OCI-LY3 (cell line): ENCODE data around the gene ANKRD26.

Experiments used
- H2AFZ ChIP-seq: fragments of 200-600, 300-600 bp; shearing (Covaris generic); 2 replicates; pipeline ENCODE4 v1.6.0; 2014; ENCODE audit warnings: antibody characterized with exemption, low read depth, low read length
- H3K27ac ChIP-seq: fragments of 200-600, 300-600 bp; sonication (generic); 2 replicates; pipeline ENCODE4 v1.5.1; 2014; ENCODE audit warnings: mild to moderate bottlenecking, low read length, moderate library complexity, mixed read lengths
- H3K27me3 ChIP-seq: fragments of 200-600, 300-600 bp; sonication (generic); 2 replicates; pipeline ENCODE4 v1.6.1; 2014; ENCODE audit warnings: low read depth, low read length, mixed read lengths
- H3K36me3 ChIP-seq: fragments of 200-600, 300-600 bp; sonication (generic); replicated peaks from 2 replicates; pipeline ENCODE3; 2014; ENCODE audit warnings: low read depth, low read length, mixed read lengths
- H3K4me1 ChIP-seq: fragments of 300-600, 200-600 bp; sonication (generic); 2 replicates; pipeline ENCODE4 v1.6.1; 2014; ENCODE audit warnings: low read length, mixed read lengths
- H3K4me2 ChIP-seq: fragments of 200-600, 300-600 bp; sonication (generic); 2 replicates; pipeline ENCODE4 v1.6.1; 2014; ENCODE audit warnings: low read length, mixed read lengths
- H3K4me3 ChIP-seq: fragments of 300-600, 200-600 bp; sonication (generic); 2 replicates; pipeline ENCODE4 v1.5.1; 2014; ENCODE audit warnings: antibody characterized with exemption, mild to moderate bottlenecking, low read length, moderate library complexity
- H3K79me2 ChIP-seq: fragments of 300-600, 200-600 bp; shearing (Covaris generic); 2 replicates; pipeline ENCODE4 v1.6.1; 2014; ENCODE audit warnings: mild to moderate bottlenecking, low read length, mixed read lengths
- H3K9ac ChIP-seq: fragments of 300-600, 200-600 bp; shearing (Covaris generic); 2 replicates; pipeline ENCODE4 v1.6.0; 2014; ENCODE audit warnings: mild to moderate bottlenecking, low read length, moderate library complexity
- H3K9me3 ChIP-seq: fragments of 200-600, 300-600 bp; shearing (Covaris generic); 2 replicates; pipeline ENCODE4 v1.6.1; 2014; ENCODE audit warnings: low read length, mixed read lengths; ENCODE audit not compliant: insufficient read depth
- H4K20me1 ChIP-seq: fragments of 200-600, 300-600 bp; sonication (generic); 2 replicates; pipeline ENCODE4 v1.6.1; 2016; ENCODE audit warnings: low read length, mixed read lengths; ENCODE audit not compliant: insufficient read depth
- CTCF ChIP-seq: fragments of 200-600, 300-600 bp; sonication (generic); IDR thresholded peaks from 2 replicates; pipeline ENCODE4 v1.5.1; 2014; ENCODE audit warnings: antibody characterized with exemption, low read length, low read depth
- EZH2phosphoT487 ChIP-seq: fragments of 200-600 bp; shearing (Covaris generic); IDR thresholded peaks from 2 replicates; pipeline ENCODE4 v1.6.1; 2018; ENCODE audit warnings: antibody characterized with exemption, mixed run types, low read depth

ANKRD26 gene

GRCh38 chr10:27022048-27022447, 78.2 kb downstream of the ANKRD26 start:
- H3K36me3 ChIP-seq, result no peaks in the 10 kb centered on the region
- TF ChIP-seq CTCF (no peak), EZH2phosphoT487 (no peak)
- no peaks in the 10 kb centered on the region for H4K20me1 ChIP-seq
- H3K4me1 ChIP-seq, result no peaks in the 10 kb centered on the region
- H3K4me2 ChIP-seq, result no peak overlapping the region
- H3K4me3 ChIP-seq, result no peak overlapping the region
- no peaks in the 10 kb centered on the region for H3K79me2 ChIP-seq
- H3K9me3 ChIP-seq, result no peaks in the 10 kb centered on the region
- no peak overlapping the region for H2AFZ ChIP-seq
- H3K9ac ChIP-seq, result no peak overlapping the region
- no peaks in the 10 kb centered on the region for H3K27me3 ChIP-seq
- H3K27ac ChIP-seq, result no peak overlapping the region

- H3K27ac ChIP-seq, result no peak overlapping the region
- no peaks in the 10 kb centered on the region for H3K36me3 ChIP-seq
- H3K4me2 ChIP-seq, result no peak overlapping the region
- no peaks in the 10 kb centered on the region for H4K20me1 ChIP-seq
- H3K79me2 ChIP-seq, result no peaks in the 10 kb centered on the region
- H3K4me3 ChIP-seq, result no peak overlapping the region
- no peaks in the 10 kb centered on the region for H3K4me1 ChIP-seq
- no peak for TF ChIP-seq EZH2phosphoT487
- TF ChIP-seq CTCF, result no peak
- H3K27me3 ChIP-seq, result no peaks in the 10 kb centered on the region
- no peaks in the 10 kb centered on the region for H3K9me3 ChIP-seq
- no peak overlapping the region for H3K9ac ChIP-seq
- no peak overlapping the region for H2AFZ ChIP-seq
These were observed 80.1 kb downstream of the ANKRD26 start for GRCh38 chr10:27020243-27020642.

GRCh38 chr10:27019827-27020226, 80.5 kb downstream of the ANKRD26 start:
- no peak overlapping the region for H3K27ac ChIP-seq
- no peaks in the 10 kb centered on the region for H3K36me3 ChIP-seq
- no peaks in the 10 kb centered on the region for H4K20me1 ChIP-seq
- no peak overlapping the region for H3K4me2 ChIP-seq
- no peaks in the 10 kb centered on the region for H3K79me2 ChIP-seq
- no peaks in the 10 kb centered on the region for H3K9me3 ChIP-seq
- H3K27me3 ChIP-seq, result no peaks in the 10 kb centered on the region
- H2AFZ ChIP-seq, result no peak overlapping the region
- H3K4me3 ChIP-seq, result no peak overlapping the region
- no peak for TF ChIP-seq CTCF
- TF ChIP-seq EZH2phosphoT487, result no peak
- no peak overlapping the region for H3K9ac ChIP-seq
- no peaks in the 10 kb centered on the region for H3K4me1 ChIP-seq

- H3K27me3 ChIP-seq, result no peaks in the 10 kb centered on the region
- no peaks in the 10 kb centered on the region for H3K9me3 ChIP-seq
- no peak for TF ChIP-seq EZH2phosphoT487
- TF ChIP-seq CTCF, result no peak
- no peaks in the 10 kb centered on the region for H3K79me2 ChIP-seq
- no peaks in the 10 kb centered on the region for H3K36me3 ChIP-seq
- H2AFZ ChIP-seq, result no peak overlapping the region
- H3K27ac ChIP-seq, result no peak overlapping the region
- H3K4me3 ChIP-seq, result no peak overlapping the region
- H3K4me2 ChIP-seq, result no peak overlapping the region
- H3K9ac ChIP-seq, result no peak overlapping the region
- H3K4me1 ChIP-seq, result no peaks in the 10 kb centered on the region
- no peaks in the 10 kb centered on the region for H4K20me1 ChIP-seq
These were observed 102.7 kb downstream of the ANKRD26 start for GRCh38 chr10:26997610-26998009.
